Peyer's patch (tissue), 4 donors: ENCODE data around the gene RHBDF2.

Experiments used
- CTCF ChIP-seq, 6 experiments: fragments of 450-650 bp in 4 of 6; fragments of 200-600 bp in 2 of 6; sonication (generic) in 1 of 6; IDR thresholded peaks; one replicate each; pipeline ENCODE4 v1.5.1; 2017 to 2019; ENCODE audit warnings: antibody characterized with exemption in 6 of 6, mild to moderate bottlenecking in 3 of 6, moderate library complexity in 1 of 6
- POLR2A ChIP-seq, 2 donors: fragments of 450-650 bp; IDR thresholded peaks; one replicate each; pipeline ENCODE4 v1.5.1; 2017; ENCODE audit warnings: antibody characterized with exemption in 2 of 2, mild to moderate bottlenecking in 2 of 2, moderate library complexity in 2 of 2

GRCh38 chr17:76513306-76513692 is 12.1 kb upstream of the RHBDF2 start:
- TF ChIP-seq CTCF (IDR thresholded peaks at IDR 0.05), result no peak
- no peak for TF ChIP-seq POLR2A (IDR thresholded peaks at IDR 0.05)
